Panc1 (cell line): ENCODE results near the gene MAD1L1. TPM values are rescaled to one million over a fixed set of nuclear protein-coding genes. Genes with fewer than 3 reads are reported as not detected.

ENCODE experiments used
- ATAC-seq: fragments of 200-7000 bp; cut with Tn5 transposase; 2 replicates; pipeline ENCODE4 v1.9.1; 2020; ENCODE audit warnings: mild to moderate bottlenecking, moderate library complexity
- BruUV-seq: library from RNA; stranded (reverse); fragments of 400-500 nt; replicated peaks from 2 replicates; lab custom pipeline; 2021; lab: Mats Ljungman, UMichigan
- CTCF ChIA-PET: fragments of 300-600 bp; sonication (Branson Sonifier 250); formaldehyde crosslinking; loops from one replicate; lab custom pipeline; 2022; ENCODE audit warnings: antibody characterized with exemption; lab: Charles Lee
- POLR2A ChIA-PET: fragments of 300-600 bp; sonication (Branson Sonifier 250); formaldehyde crosslinking; loops from one replicate; lab custom pipeline; 2022; ENCODE audit warnings: antibody characterized with exemption; lab: Charles Lee
- DNase-seq: peaks from one replicate; pipeline ENCODE4 v3.0.0-alpha.2; 2010; ENCODE audit warnings: low read depth, low spot score
- H3K27ac ChIP-seq: 2 replicates; pipeline ENCODE4 v1.5.1; 2011; ENCODE audit warnings: mild to moderate bottlenecking, low read length, inconsistent platforms
- H3K27me3 ChIP-seq: fragments of 200-500 bp; sonication (Bioruptor generic); 2 replicates; pipeline ENCODE4 v1.6.0; 2014; ENCODE audit warnings: low read length, inconsistent platforms; ENCODE audit not compliant: control insufficient read depth, insufficient read depth
- H3K36me3 ChIP-seq: fragments of 200-500 bp; sonication (Bioruptor generic); 2 replicates; pipeline ENCODE4 v1.5.1; 2014; ENCODE audit warnings: inconsistent platforms, mild to moderate bottlenecking, low read length, moderate library complexity; ENCODE audit not compliant: control insufficient read depth, insufficient read depth
- H3K4me1 ChIP-seq: 2 replicates; pipeline ENCODE4 v1.5.1; 2011; ENCODE audit warnings: inconsistent platforms, mild to moderate bottlenecking, low read length, moderate library complexity; ENCODE audit not compliant: control insufficient read depth, insufficient read depth
- H3K4me3 ChIP-seq, 2 experiments: 2 replicates each; pipeline ENCODE4 v1.5.1; 2011 to 2012; ENCODE audit warnings: low read depth in 2 of 2, low read length in 2 of 2, mild to moderate bottlenecking in 2 of 2, inconsistent platforms in 1 of 2, moderate library complexity in 1 of 2
- H3K9me3 ChIP-seq: fragments of 200-500 bp; sonication (Bioruptor generic); 2 replicates; pipeline ENCODE4 v1.5.1; 2014; ENCODE audit warnings: low read depth, mild to moderate bottlenecking, inconsistent platforms, low read length, moderate library complexity; ENCODE audit not compliant: control insufficient read depth, insufficient read depth
- CTCF ChIP-seq: fragments of 450-650 bp; IDR thresholded peaks from 2 replicates; pipeline ENCODE4 v1.5.1; 2017; ENCODE audit warnings: mild to moderate bottlenecking
- POLR2AphosphoS5 ChIP-seq: IDR thresholded peaks from 2 replicates; pipeline ENCODE4 v1.6.1; 2012; ENCODE audit warnings: mild to moderate bottlenecking, low read depth, low read length, moderate library complexity
- REST ChIP-seq, 2 experiments: IDR thresholded peaks; 2 replicates each; pipeline ENCODE4 v1.6.1; 2011 to 2012; ENCODE audit warnings: low read depth in 2 of 2, control low read depth in 1 of 2, low read length in 1 of 2, mild to moderate bottlenecking in 1 of 2, moderate library complexity in 1 of 2; ENCODE audit not compliant: insufficient read depth in 1 of 2
- SIN3A ChIP-seq: IDR thresholded peaks from 2 replicates; pipeline ENCODE4 v1.6.1; 2012; ENCODE audit warnings: low read depth, mild to moderate bottlenecking, low read length, moderate library complexity, borderline replicate concordance; ENCODE audit not compliant: insufficient read depth
- TCF7L2 ChIP-seq: IDR thresholded peaks from 2 replicates; pipeline ENCODE4 v1.6.1; 2011; ENCODE audit warnings: mild to moderate bottlenecking, low read depth, low read length, inconsistent platforms
- in situ Hi-C: cut with HindIII; loops from 2 replicates; pipeline ENCODE4 v1.10.0; 2016; ENCODE audit warnings: low sequenced_read_pairs, low pct_unique_long_range_greater_than_20kb
- intact Hi-C: fragments of 100-400 bp; cut with micrococcal nuclease; formaldehyde crosslinking; loops from one replicate; pipeline ENCODE4 v1.10.0; 2022; ENCODE audit not compliant: unreplicated experiment
- total RNA-seq: library from RNA; stranded (reverse); gene quantifications from one replicate; pipeline ENCODE4 v1.2.1, GENCODE V29; 2021; ENCODE audit not compliant: unreplicated experiment

The MAD1L1 gene
- total RNA-seq, 1 experiment from 2014 or later: 70.8 TPM

- ChIA-PET POLR2A (interaction anchor here (0.7 kb wide), 1 partner anchor 50 kb away, joined by 4 read pairs; no protein-coding TSS in a partner anchor), CTCF (interaction anchor here (0.7 kb wide), 1 partner anchor 81 kb away, joined by 3 read pairs; no protein-coding TSS in a partner anchor)
- BruUV-seq: no TSS peak
- intact Hi-C loops: no loop called here
- TF ChIP-seq POLR2AphosphoS5: peak; percentile 96
- TF ChIP-seq CTCF: no peak
- no peak for TF ChIP-seq TCF7L2
- peak in 1 of 2 experiments; percentile 71; a peak in 1 of 4 replicates for TF ChIP-seq REST (IDR thresholded peaks at IDR 0.05; ENCODE audit: insufficient read depth in 1 of 2, low read depth in 2 of 2, low read length in 1 of 2)
- TF ChIP-seq SIN3A: peak; percentile 99
- DNase-seq (no peak), ATAC-seq (peak; percentile 95)
- H3K9me3 ChIP-seq: no peaks in the 10 kb centered on the region
- in situ Hi-C loops: no loop called here
- H3K36me3 ChIP-seq: peaks cover 12% of the 10 kb centered on the region
- H3K27me3 ChIP-seq: no peaks in the 10 kb centered on the region
- peaks cover 16% of the 10 kb centered on the region for H3K4me1 ChIP-seq
- peak within 1 kb of the TSS; percentile 88 to 95 for H3K4me3 ChIP-seq
- peak within 1 kb of the TSS; percentile 94 for H3K27ac ChIP-seq
Measured at GRCh38 chr7:2241580-2242540, 9.1 kb upstream of the MAD1L1 start, which contains the start of the genes MRM2 and NUDT1. TSS of gene MRM2 (minus strand) at chr7:2242205. CDS start at chr7:2242169, 36 bp downstream. TSS of gene NUDT1 (plus strand) at chr7:2242226. CDS start at chr7:2244575, 2,349 bp downstream.

- DNase-seq: no peak
- no TSS peak for BruUV-seq
- Histone ChIP-seq H3K27me3 (no peaks in the 10 kb centered on the region), H3K9me3 (no peaks in the 10 kb centered on the region), H3K27ac (no peak overlapping the region), H3K4me1 (peaks cover 16% of the 10 kb centered on the region), H3K4me3 (no peak overlapping the region), H3K36me3 (peaks cover 21% of the 10 kb centered on the region)
- intact Hi-C loops (no loop called here), in situ Hi-C loops (no loop called here)
- POLR2A ChIA-PET: interaction anchor here (0.6 kb wide), 2 partner anchors 17 to 79 kb away, joined by 3 read pairs; no protein-coding TSS in a partner anchor
- ATAC-seq: no peak
- no peak for TF ChIP-seq TCF7L2
- TF ChIP-seq POLR2AphosphoS5: no peak
- TF ChIP-seq REST (IDR thresholded peaks at IDR 0.05; ENCODE audit: insufficient read depth in 1 of 2, low read depth in 2 of 2, low read length in 1 of 2): no peak
- no peak for TF ChIP-seq CTCF
- no peak for TF ChIP-seq SIN3A
- CTCF ChIA-PET: no interaction called here
Measured at GRCh38 chr7:2239242-2239641, 6.5 kb upstream of the MAD1L1 start.
